Measurements from ENCODE around the gene RNF223.

DNA sequence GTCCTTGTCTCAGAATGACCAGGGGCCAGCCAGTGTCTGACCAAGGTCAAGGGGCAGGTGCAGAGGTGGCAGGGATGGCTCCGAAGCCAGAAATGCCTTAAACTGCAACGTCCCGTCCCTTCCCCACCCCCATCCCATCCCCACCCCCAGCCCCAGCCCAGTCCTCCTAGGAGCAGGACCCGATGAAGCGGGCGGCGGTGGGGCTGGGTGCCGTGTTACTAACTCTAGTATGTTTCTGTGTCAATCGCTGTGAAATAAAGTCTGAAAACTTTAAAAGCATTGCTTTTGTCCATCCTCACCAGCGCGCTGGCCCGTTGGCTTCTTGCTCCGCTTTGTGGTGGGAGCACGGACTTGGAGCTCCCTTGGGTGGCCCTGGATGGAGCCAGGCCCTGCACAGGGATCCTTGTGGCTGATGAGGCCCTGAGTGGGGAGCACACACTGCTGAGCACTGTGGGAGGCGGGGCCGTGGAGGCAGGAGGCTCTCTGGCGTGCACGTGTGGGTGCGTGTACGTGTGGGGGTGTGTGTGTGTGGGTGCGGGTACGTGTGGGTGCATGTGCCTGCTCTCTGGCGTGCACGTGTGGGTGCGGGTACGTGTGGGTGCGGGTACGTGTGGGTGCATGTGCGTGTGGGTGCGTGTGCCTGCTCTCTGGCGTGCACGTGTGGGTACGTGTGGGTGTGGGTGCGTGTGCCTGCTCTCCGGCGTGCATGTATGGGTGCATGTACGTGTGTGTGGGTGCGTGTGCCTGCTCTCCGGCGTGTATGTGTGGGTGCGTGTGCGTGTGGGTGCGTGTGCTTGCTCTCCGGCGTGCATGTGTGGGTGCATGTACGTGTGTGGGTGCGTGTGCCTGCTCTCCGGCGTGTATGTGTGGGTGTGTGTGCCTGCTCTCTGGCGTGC lies 18.0 kb downstream of the RNF223 start:
- TF ChIP-seq, protein P1, sequence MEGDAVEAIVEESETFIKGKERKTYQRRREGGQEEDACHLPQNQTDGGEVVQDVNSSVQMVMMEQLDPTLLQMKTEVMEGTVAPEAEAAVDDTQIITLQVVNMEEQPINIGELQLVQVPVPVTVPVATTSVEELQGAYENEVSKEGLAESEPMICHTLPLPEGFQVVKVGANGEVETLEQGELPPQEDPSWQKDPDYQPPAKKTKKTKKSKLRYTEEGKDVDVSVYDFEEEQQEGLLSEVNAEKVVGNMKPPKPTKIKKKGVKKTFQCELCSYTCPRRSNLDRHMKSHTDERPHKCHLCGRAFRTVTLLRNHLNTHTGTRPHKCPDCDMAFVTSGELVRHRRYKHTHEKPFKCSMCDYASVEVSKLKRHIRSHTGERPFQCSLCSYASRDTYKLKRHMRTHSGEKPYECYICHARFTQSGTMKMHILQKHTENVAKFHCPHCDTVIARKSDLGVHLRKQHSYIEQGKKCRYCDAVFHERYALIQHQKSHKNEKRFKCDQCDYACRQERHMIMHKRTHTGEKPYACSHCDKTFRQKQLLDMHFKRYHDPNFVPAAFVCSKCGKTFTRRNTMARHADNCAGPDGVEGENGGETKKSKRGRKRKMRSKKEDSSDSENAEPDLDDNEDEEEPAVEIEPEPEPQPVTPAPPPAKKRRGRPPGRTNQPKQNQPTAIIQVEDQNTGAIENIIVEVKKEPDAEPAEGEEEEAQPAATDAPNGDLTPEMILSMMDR (IDR thresholded peaks at IDR 0.05; ENCODE audit: low read depth, low read length): no peak
- no peak for TF ChIP-seq EZH2phosphoT487 (IDR thresholded peaks at IDR 0.05; ENCODE audit: low read depth)

Measured in OCI-LY3 (cell line).